ENCODE results near the gene RNU4-1. TPM values are rescaled to one million over a fixed set of nuclear protein-coding genes. Genes with fewer than 3 reads are reported as not detected.
"Not testable (repeated sequence)": the region's sequence is repeated elsewhere in the genome, so short reads cannot be mapped to it uniquely, and the experiment has no call there.

Gene RNU4-1
- total RNA-seq, 4 donors from 2014 or later: under 0.01 TPM

DNA sequence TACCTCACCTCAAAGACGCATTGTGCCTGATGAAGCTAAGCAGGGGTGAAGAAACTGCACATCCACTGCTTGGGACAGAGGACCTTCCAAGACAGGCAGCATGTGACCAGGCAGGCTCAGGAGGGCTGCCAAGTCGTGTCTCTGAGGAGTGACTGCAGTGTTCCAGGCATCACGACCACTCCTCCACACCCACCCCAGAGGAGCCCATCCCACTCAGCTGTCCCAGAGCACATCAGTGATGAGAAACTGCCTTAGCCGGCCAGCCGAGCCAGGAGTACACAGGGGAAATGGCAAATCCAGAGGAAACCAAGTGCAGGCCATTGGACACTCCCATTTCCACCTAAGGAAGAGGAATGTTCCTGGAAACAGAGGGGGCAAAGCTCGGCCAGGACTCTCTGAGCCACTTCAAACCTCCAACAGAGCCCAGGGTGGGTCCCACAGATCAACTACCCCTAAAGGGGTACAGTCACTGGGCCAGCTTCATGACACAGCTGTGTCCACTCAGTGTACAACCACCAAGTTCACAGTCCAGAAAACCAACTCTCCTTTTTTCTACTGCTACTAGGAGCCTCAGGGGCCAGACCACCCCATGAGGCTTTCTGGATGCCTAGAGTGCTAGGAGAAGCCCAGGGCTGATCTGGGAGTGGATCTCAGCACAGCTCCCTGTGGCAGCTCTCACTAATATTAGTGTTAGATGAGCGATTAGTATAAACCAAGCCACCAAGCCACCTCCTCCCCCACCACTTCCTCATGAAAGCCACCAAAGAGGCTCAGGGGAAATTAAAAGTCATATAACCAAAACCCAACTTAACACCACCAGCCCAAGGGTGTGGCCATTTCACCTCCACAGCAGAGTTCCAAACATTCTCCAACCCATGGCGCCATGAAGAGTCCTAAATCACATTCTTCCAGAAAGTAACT lies 42.9 kb downstream of the RNU4-1 start:
- peaks cover 0 to 45% (median 23%) of the 10 kb centered on the region in 4 donors for H3K4me1 ChIP-seq
- no peaks in the 10 kb centered on the region for H3K9me3 ChIP-seq
- TF ChIP-seq, protein P1, sequence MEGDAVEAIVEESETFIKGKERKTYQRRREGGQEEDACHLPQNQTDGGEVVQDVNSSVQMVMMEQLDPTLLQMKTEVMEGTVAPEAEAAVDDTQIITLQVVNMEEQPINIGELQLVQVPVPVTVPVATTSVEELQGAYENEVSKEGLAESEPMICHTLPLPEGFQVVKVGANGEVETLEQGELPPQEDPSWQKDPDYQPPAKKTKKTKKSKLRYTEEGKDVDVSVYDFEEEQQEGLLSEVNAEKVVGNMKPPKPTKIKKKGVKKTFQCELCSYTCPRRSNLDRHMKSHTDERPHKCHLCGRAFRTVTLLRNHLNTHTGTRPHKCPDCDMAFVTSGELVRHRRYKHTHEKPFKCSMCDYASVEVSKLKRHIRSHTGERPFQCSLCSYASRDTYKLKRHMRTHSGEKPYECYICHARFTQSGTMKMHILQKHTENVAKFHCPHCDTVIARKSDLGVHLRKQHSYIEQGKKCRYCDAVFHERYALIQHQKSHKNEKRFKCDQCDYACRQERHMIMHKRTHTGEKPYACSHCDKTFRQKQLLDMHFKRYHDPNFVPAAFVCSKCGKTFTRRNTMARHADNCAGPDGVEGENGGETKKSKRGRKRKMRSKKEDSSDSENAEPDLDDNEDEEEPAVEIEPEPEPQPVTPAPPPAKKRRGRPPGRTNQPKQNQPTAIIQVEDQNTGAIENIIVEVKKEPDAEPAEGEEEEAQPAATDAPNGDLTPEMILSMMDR (IDR thresholded peaks at IDR 0.05): no peak
- no peak for TF ChIP-seq POLR2A (IDR thresholded peaks at IDR 0.05)
- H3K27me3 ChIP-seq: no peaks in the 10 kb centered on the region
- peaks cover 0 to 10% (median 0%) of the 10 kb centered on the region in 3 donors for H3K36me3 ChIP-seq
- H3K27ac ChIP-seq: peak overlapping the region; percentile 37 to 73 (median 60)
- H3K4me3 ChIP-seq: no peak overlapping the region
- peak in 1 of 3 donors; percentile 51 for DNase-seq

DNA sequence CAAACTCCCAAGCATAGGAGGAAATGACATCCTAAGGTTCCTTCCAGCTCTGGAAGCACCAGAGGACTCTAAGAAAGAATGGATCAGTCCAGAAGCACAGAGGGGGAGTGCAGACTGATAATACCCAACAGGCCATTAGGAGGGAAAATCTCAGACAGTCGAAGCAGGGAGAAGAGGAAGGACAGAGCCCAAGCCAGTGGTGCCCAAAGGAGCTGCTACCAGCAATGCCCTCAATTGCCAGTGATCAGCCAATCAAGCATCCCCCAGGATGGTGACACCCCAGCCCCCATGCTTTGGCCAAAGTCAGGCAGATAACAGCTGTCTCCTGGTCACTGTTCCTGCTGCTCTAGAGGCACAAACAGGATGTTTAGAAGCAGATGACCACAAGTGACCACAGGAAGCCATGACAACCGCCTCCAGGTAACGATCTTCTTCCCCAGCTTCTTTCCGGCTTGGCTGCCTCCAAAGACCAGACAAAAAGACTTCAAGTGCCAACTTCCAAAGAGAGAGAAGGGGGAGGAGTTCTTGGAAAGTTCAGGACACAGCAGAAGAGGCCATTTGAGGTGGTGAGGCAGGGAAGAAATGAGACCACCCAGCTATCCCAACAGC lies 43.7 kb downstream of the RNU4-1 start:
- DNase-seq: no peak
- no peak overlapping the region for H3K4me3 ChIP-seq

DNA sequence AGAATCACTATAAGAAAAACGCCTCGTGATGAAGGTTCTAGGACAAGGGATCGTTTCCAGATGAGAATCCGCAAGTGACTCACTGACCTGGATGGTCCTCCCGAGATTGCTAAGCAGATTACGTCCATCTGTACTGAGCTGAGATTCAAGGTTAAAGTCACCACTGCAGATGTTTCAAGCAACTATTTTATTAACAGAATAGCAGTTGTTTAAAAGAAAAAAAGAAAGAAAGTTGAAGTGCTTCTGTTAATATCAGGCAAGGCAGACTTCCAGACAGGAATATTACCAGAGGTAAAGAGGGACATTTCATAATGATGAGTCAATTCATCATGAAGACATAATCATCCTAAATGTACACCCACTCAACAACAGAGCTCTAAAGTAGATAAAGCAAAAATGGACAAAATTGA lies 45.4 kb downstream of the RNU4-1 start:
- no peak overlapping the region for H3K4me3 ChIP-seq
- peak overlapping the region in 1 of 4 donors; percentile 73 for H3K27ac ChIP-seq

More for the DNA sequence above, 43.7 kb downstream of the RNU4-1 start:
- Histone ChIP-seq H3K36me3 (peaks cover 0 to 2% (median 0%) of the 10 kb centered on the region in 3 donors), H3K27me3 (no peaks in the 10 kb centered on the region), H3K27ac (peak overlapping the region; percentile 37 to 73 (median 60)), H3K4me1 (peaks cover 0 to 49% (median 23%) of the 10 kb centered on the region in 4 donors), H3K9me3 (no peaks in the 10 kb centered on the region)
- TF ChIP-seq, protein P1 (IDR thresholded peaks at IDR 0.05): no peak
- TF ChIP-seq POLR2A (IDR thresholded peaks at IDR 0.05): no peak

DNA sequence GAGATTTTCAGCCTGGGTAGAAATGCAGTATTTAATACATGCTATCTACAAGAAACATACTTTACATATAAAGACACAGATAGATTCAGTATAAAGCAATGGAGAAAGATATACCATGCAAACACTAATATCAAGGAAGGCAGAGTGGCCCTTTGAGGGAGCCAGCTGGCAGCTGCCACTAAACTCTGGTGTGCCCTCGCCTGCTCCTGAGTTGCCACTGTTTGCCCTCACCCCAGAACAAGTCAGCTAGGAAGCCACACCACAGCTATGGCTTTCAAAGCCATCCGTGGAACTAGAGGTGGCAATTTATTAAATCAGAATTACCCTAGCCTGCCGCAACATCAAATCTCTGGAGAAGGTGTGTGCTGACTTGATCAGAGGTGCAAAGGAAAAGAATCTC lies 45.9 kb downstream of the RNU4-1 start:
- no peaks in the 10 kb centered on the region for H3K36me3 ChIP-seq
- H3K27ac ChIP-seq: peak overlapping the region in 2 of 4 donors; percentile 25 to 73
- no peak for DNase-seq
- H3K4me1 ChIP-seq: peaks cover 0 to 47% (median 14%) of the 10 kb centered on the region in 4 donors
- H3K4me3 ChIP-seq: no peak overlapping the region
- no peak for TF ChIP-seq POLR2A (IDR thresholded peaks at IDR 0.05)
- TF ChIP-seq, protein P1 (IDR thresholded peaks at IDR 0.05): no peak
- H3K27me3 ChIP-seq: no peaks in the 10 kb centered on the region
- no peaks in the 10 kb centered on the region for H3K9me3 ChIP-seq

More for the DNA sequence above, 45.4 kb downstream of the RNU4-1 start:
- Histone ChIP-seq H3K9me3 (no peaks in the 10 kb centered on the region), H3K27me3 (no peaks in the 10 kb centered on the region), H3K36me3 (no peaks in the 10 kb centered on the region), H3K4me1 (peaks cover 0 to 44% (median 15%) of the 10 kb centered on the region in 4 donors)
- no peak for DNase-seq
- TF ChIP-seq, protein P1 (IDR thresholded peaks at IDR 0.05): no peak
- no peak for TF ChIP-seq POLR2A (IDR thresholded peaks at IDR 0.05)

DNA sequence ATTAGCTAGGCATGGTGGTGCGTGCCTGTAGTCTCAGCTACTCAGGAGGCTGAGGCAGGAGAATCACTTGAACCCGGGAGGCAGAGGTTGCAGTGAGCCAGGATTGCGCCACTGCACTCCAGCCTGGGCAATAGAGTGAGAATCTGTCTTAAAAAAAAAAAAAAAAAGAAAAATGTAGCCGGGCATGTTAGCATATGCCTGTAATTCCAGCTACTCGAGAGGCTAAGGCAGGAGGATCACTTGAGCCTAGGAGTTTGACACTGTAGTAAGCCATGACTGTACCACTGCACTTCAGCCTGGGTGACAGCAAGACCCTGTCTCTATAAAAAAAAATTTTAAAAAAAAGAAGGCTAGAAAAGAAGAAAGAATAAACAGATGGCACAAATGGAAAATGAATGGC lies 46.3 kb downstream of the RNU4-1 start:
- not testable (repeated sequence) for H3K27me3 ChIP-seq, DNase-seq, H3K4me3 ChIP-seq, H3K36me3 ChIP-seq, H3K9me3 ChIP-seq
- peaks cover 0 to 52% (median 12%) of the 10 kb centered on the region in 4 donors for H3K4me1 ChIP-seq
- H3K27ac ChIP-seq: peak overlapping the region in 1 of 4 donors; percentile 73

Small RNA genes lying within 50 kb of the gene (small RNA-seq; reads per million reads assigned to genes)
- gene RNU4-1 (1,981 to 3,911 reads per million in 2 donors), gene RNU4-2 (566 to 994 reads per million in 2 donors), gene RNU6-1088P (0 reads per million in 2 donors)

Other genes with a start within 250 kb of the RNU4-1 start
- 10 to 100 TPM; 16.6 to 22.5 (median 19.1) TPM for gene RAB35, start 176.5 kb downstream of the RNU4-1 start, total RNA-seq
- 100 to 1,000 TPM in 3 of 4 donors, 10 to 100 TPM in 1; 64.1 to 171 (median 126) TPM for gene GCN1, start 98.5 kb downstream of the RNU4-1 start, total RNA-seq
- gene RPLP0, start 92.1 kb downstream of the RNU4-1 start, total RNA-seq: 1,000 to 10,000 TPM; 1,101 to 2,555 (median 1,343) TPM
- 100 to 1,000 TPM; 138 to 204 (median 177) TPM for gene PXN, start 27.5 kb downstream of the RNU4-1 start, total RNA-seq
- under 1 TPM; under 0.01 TPM for gene RNU4-2, start 1.3 kb downstream of the RNU4-1 start, total RNA-seq
- gene SIRT4, start 9.1 kb upstream of the RNU4-1 start, total RNA-seq: 1 to 10 TPM; 3.2 to 6.3 (median 4.2) TPM
- not detected for gene PLA2G1B, start 34.5 kb upstream of the RNU4-1 start, total RNA-seq
- gene MSI1, start 75.9 kb upstream of the RNU4-1 start, total RNA-seq: 1 to 10 TPM; 1.6 to 5.8 (median 4.2) TPM
- gene COX6A1, start 144.9 kb upstream of the RNU4-1 start, total RNA-seq: 1,000 to 10,000 TPM in 2 of 4 donors, 100 to 1,000 TPM in 2; 175 to 1,520 (median 1,006) TPM
- 10 to 100 TPM in 1 of 4 donors, 1 to 10 TPM in 3; 4.5 to 19.0 (median 6.4) TPM for gene TRIAP1, start 153.1 kb upstream of the RNU4-1 start, total RNA-seq
- gene GATC, start 153.2 kb upstream of the RNU4-1 start, total RNA-seq: 10 to 100 TPM; 18.6 to 37.1 (median 27.3) TPM
- gene SRSF9, start 176.5 kb upstream of the RNU4-1 start, total RNA-seq: 100 to 1,000 TPM in 1 of 4 donors, 10 to 100 TPM in 3; 59.9 to 144 (median 78.1) TPM
- 100 to 1,000 TPM; 128 to 212 (median 199) TPM for gene DYNLL1, start 202.9 kb upstream of the RNU4-1 start, total RNA-seq
- gene COQ5, start 235.9 kb upstream of the RNU4-1 start, total RNA-seq: 10 to 100 TPM; 22.6 to 40.4 (median 28.6) TPM
- gene RNF10, start 241.1 kb upstream of the RNU4-1 start, total RNA-seq: 100 to 1,000 TPM; 220 to 375 (median 305) TPM

Measured in Peyer's patch (tissue), 4 donors.